Progenitor cell of endocrine pancreas (in vitro differentiated cells): ENCODE data around the gene THSD1. TPM values are rescaled to one million over a fixed set of nuclear protein-coding genes. Genes with fewer than 3 reads are reported as not detected.
"Not testable (repeated sequence)": the region's sequence is repeated elsewhere in the genome, so short reads cannot be mapped to it uniquely, and the experiment has no call there.

Experiments
- DNase-seq: peaks from one replicate; pipeline ENCODE4 v3.0.0; 2021; ENCODE audit warnings: low spot score; ENCODE audit not compliant: unreplicated experiment
- H3K27ac Mint-ChIP-seq: 2 replicates; pipeline ENCODE4 v1.8.0; 2021; ENCODE audit warnings: mild to moderate bottlenecking, moderate library complexity, mixed read lengths
- H3K27me3 Mint-ChIP-seq: 2 replicates; pipeline ENCODE4 v1.8.0; 2021; ENCODE audit warnings: mixed read lengths
- H3K36me3 Mint-ChIP-seq: 2 replicates; pipeline ENCODE4 v1.8.0; 2022; ENCODE audit warnings: mixed read lengths; ENCODE audit not compliant: insufficient read depth
- H3K4me1 Mint-ChIP-seq: 2 replicates; pipeline ENCODE4 v1.8.0; 2021; ENCODE audit warnings: low read depth, mixed read lengths
- H3K4me3 Mint-ChIP-seq: 2 replicates; pipeline ENCODE4 v1.8.0; 2021; ENCODE audit warnings: low read depth, mild to moderate bottlenecking, moderate library complexity, mixed read lengths
- H3K9me3 Mint-ChIP-seq: 2 replicates; pipeline ENCODE4 v1.8.0; 2021; ENCODE audit warnings: low read depth, mixed read lengths
- CTCF ChIP-seq: fragments of 200-600 bp; sonication (generic); IDR thresholded peaks from one replicate; pipeline ENCODE4 v1.5.0; 2021; ENCODE audit warnings: antibody characterized with exemption, mild to moderate bottlenecking; ENCODE audit not compliant: unreplicated experiment
- total RNA-seq: library from RNA; stranded (reverse); gene quantifications from 2 replicates; pipeline ENCODE4 v1.2.1, GENCODE V29; 2021

Gene THSD1
- total RNA-seq, 1 donor from 2014 or later = 1.7 TPM

- Mint-ChIP-seq H3K9me3 (no peaks in the 10 kb centered on the region), H3K27me3 (no peaks in the 10 kb centered on the region), H3K4me3 (no peak overlapping the region), H3K36me3 (no peaks in the 10 kb centered on the region), H3K4me1 (no peaks in the 10 kb centered on the region), H3K27ac (no peak overlapping the region)
- no peak for DNase-seq
- TF ChIP-seq CTCF = no peak
These were observed 60.2 kb downstream of the THSD1 start for GRCh38 chr13:52345631-52346251.

GRCh38 chr13:52345048-52345447, 60.9 kb downstream of the THSD1 start:
- Mint-ChIP-seq H3K27me3 (no peaks in the 10 kb centered on the region), H3K4me3 (no peak overlapping the region), H3K9me3 (no peaks in the 10 kb centered on the region), H3K4me1 (no peaks in the 10 kb centered on the region), H3K27ac (no peak overlapping the region), H3K36me3 (no peaks in the 10 kb centered on the region)
- no peak for TF ChIP-seq CTCF
- DNase-seq = no peak

- TF ChIP-seq CTCF = no peak
- no peaks in the 10 kb centered on the region for H3K27me3 Mint-ChIP-seq
- no peak for DNase-seq
- no peak overlapping the region for H3K4me3 Mint-ChIP-seq
- no peaks in the 10 kb centered on the region for H3K9me3 Mint-ChIP-seq
- no peak overlapping the region for H3K27ac Mint-ChIP-seq
- H3K4me1 Mint-ChIP-seq = no peaks in the 10 kb centered on the region
- H3K36me3 Mint-ChIP-seq = no peaks in the 10 kb centered on the region
These were observed 61.9 kb downstream of the THSD1 start for GRCh38 chr13:52344108-52344507.

- H3K4me3 Mint-ChIP-seq, H3K36me3 Mint-ChIP-seq, H3K27me3 Mint-ChIP-seq, H3K27ac Mint-ChIP-seq, H3K9me3 Mint-ChIP-seq, DNase-seq, H3K4me1 Mint-ChIP-seq: not testable (repeated sequence)
These were observed 63.8 kb downstream of the THSD1 start for GRCh38 chr13:52342203-52342602.

- H3K27ac Mint-ChIP-seq, H3K4me3 Mint-ChIP-seq, H3K27me3 Mint-ChIP-seq, H3K4me1 Mint-ChIP-seq, DNase-seq, H3K9me3 Mint-ChIP-seq, H3K36me3 Mint-ChIP-seq: not testable (repeated sequence)
These were observed 68.0 kb downstream of the THSD1 start for GRCh38 chr13:52337828-52338455.

GRCh38 chr13:52334107-52334506, 71.9 kb downstream of the THSD1 start:
- not testable (repeated sequence) for H3K9me3 Mint-ChIP-seq, H3K4me1 Mint-ChIP-seq, H3K36me3 Mint-ChIP-seq, DNase-seq, H3K27ac Mint-ChIP-seq, H3K4me3 Mint-ChIP-seq, H3K27me3 Mint-ChIP-seq

- H3K9me3 Mint-ChIP-seq, H3K36me3 Mint-ChIP-seq, H3K4me3 Mint-ChIP-seq, H3K27ac Mint-ChIP-seq, H3K4me1 Mint-ChIP-seq, DNase-seq, H3K27me3 Mint-ChIP-seq: not testable (repeated sequence)
These were observed 74.1 kb downstream of the THSD1 start for GRCh38 chr13:52331844-52332243.

Other genes with a start within 250 kb of the THSD1 start
- 26.3 and 28.1 TPM in 2 replicates for gene NEK3, start 246.6 kb downstream of the THSD1 start, total RNA-seq
- gene VPS36, start 44.5 kb upstream of the THSD1 start, total RNA-seq = 48.9 and 49.6 TPM in 2 replicates
- 49.4 and 51.7 TPM in 2 replicates for gene CKAP2, start 49.3 kb upstream of the THSD1 start, total RNA-seq
- 10.7 and 12.0 TPM in 2 replicates for gene HNRNPA1L2, start 236.3 kb upstream of the THSD1 start, total RNA-seq
- 67.8 and 68.0 TPM in 2 replicates for gene SUGT1, start 246.7 kb upstream of the THSD1 start, total RNA-seq